HG02981 (cell line): ENCODE measurements around the gene TAB3.

Experiments used
- ATAC-seq: cut with Tn5 transposase; IDR thresholded peaks from one replicate; pipeline ENCODE4 v1.9.1; 2021; ENCODE audit warnings: mild to moderate bottlenecking, moderate library complexity; ENCODE audit not compliant: unreplicated experiment

TAB3 gene

GRCh38 chrX:30781711-30782444 lies 107.2 kb downstream of the TAB3 start:
- no peak for ATAC-seq

- ATAC-seq = no peak
These were observed 109.5 kb downstream of the TAB3 start for GRCh38 chrX:30779453-30780030.

- no peak for ATAC-seq
These were observed 111.5 kb downstream of the TAB3 start for GRCh38 chrX:30777575-30777974.
